DMS79 treated with DMSO at 0.1 percent for 48 hours (cell line): Measurements from ENCODE around the gene ZNF296.

Experiments used
- DNase-seq: peaks from one replicate; lab custom pipeline; 2025; lab: John Stamatoyannopoulos, UW

ZNF296 gene

DNA sequence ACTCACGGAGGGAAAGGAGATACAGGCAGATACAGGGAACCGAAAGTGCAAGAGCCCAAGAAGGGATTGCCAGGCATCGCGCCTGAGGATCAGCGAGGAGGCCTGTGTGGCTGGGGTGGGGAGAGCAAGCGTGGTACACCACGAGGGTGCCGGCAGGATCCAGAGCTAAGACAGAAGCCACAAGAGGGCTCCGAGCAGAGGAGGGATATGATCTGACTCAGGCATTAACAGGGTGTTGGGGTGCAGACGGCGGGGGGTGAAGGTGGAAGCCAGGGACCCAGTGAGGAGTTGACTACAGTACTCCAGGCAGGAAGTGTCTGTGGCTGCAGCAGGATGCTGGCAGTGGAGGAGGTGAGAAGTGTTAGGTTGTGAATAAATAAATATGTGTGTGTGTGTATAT lies 11.3 kb upstream of the ZNF296 start:
- DNase-seq: no peak

DNA sequence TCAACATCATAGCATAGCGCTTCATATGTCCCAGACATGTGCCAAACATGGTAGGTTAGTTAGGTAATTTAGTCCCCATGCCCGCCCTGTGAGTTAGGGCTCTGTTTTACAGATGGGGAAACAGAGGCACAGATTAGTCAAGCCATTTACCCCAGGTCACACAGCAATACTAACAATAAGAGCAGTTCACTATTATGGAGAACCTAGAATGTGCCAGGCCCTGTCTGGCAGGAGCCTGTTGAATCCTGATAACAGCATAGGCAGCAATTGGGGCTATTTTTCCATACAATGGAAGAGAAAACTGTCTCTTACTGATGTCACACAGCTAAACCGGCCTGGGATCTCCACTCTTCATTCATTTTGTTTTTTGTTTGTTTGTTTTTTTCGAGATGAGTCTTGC lies 10.2 kb upstream of the ZNF296 start:
- DNase-seq: no peak

DNA sequence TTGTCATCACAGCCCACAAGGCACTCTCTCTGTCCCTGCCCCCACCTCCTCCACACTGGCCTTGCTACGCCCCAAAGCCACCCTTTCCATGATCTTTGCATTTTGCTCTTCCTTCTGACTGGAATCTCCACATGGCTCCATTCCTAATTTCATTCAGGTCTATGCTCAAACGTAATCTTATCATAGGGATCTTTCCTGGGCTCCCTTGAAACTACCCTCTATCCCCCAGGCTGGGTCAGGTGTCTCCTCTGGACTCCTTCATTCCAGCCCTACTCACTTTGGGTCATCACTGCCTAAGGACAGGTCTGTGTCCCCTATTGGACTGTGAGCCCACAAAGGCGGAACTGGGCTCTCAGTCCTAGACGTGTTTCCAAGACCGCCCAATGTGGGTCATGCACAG lies 5.9 kb upstream of the ZNF296 start:
- no peak for DNase-seq

DNA sequence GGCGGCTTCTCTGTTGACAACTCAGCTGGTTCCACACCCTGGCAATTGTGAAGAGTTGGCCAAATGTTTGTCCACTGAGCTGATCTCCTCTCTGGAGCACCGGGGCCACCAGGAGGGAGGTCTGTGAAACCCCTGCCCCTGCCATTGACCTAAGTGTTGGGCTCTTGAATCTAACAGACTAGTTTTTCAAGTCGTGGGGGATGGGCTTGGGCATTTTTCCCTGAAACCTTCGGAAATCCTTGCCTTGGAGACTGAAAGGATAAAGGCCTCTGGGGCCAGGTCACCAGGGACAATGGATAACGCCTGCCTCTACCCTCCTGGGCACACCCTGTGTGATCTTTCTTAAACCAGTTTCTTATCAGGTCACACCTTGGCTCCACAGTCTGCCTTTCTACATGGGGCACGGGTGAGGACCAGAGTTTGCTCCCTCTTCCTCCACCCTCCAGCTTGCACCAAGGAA lies 3.7 kb upstream of the ZNF296 start:
- DNase-seq: no peak

DNA sequence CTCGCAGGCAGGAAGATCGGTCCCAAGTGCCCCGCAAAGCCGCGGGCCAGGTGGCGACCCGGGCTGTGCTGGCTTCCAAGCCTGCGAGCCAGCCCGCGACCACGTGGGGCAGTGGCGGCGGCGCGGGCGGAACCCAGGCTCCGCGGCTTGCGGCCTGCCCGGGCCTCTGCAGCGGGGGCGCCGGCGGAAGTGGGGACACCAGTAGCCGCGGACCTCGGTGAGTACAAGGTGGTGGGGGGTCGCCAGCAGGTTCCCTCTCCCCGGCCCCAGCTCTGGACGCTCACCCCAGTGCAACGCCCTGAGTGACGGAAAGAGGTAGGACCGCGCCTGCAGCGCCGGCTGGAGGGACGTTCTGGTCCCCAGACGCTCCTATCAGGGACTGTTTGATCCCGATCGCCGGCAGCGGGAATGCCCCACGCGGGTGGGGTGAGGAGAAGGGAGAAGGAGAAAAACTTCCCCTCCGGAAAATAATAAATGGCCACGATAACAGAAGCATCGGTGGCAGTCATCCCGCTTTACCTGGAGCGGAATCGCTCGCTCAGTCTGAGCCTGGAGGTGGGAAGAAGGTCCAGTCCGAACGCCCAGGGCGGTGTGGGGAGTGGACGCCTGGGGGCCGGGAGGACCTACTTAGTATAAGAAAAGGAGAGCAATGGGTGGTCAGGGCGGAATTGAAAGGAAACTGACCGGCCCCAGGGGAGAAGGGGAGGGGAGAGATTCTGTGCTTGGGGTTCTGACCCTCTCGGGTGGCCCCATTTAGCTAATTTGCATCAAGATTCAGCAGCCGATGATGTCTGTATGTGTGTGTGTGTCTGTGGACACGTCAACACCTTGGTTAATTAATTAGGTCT lies 3.0 kb upstream of the ZNF296 start, which contains the start of gene GEMIN7:
TSS of gene GEMIN7 (plus strand) at position 198 of the 848 bp plus-strand sequence. CDS start 10,855 bp downstream, outside the sequence.
- DNase-seq: peak; percentile 59

DNA sequence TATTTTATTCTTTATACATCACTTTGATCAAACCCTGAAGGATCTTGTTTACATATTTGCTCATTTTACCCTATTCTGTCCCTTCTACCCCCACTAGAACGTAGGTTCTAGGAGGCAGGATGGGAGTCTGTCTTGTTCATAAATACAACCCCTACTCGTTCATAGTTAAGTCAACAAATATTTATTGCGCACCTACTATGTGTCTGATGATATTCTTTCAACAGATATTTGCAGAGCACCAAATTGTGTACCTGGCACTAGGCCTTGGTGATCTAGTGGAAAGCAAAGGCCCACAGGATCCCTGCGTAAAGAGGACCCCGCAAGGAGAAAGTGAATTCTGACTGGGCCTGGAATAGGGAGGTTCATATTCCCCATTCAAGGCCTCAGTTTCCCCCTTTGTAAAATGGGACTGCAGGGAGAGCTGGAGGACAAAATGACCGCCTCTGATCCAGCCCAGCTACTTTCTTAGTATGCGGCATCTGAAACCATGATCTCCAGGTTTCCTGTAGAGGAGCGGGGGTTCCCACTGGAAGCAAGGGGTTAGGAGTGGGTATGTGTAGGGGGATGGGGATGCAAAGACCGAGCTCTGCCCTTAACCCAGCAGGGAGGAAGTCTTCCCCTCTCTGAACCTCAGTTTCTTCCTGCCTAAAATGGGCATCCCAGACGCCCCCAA lies 2.2 kb upstream of the ZNF296 start:
- DNase-seq: no peak

DNA sequence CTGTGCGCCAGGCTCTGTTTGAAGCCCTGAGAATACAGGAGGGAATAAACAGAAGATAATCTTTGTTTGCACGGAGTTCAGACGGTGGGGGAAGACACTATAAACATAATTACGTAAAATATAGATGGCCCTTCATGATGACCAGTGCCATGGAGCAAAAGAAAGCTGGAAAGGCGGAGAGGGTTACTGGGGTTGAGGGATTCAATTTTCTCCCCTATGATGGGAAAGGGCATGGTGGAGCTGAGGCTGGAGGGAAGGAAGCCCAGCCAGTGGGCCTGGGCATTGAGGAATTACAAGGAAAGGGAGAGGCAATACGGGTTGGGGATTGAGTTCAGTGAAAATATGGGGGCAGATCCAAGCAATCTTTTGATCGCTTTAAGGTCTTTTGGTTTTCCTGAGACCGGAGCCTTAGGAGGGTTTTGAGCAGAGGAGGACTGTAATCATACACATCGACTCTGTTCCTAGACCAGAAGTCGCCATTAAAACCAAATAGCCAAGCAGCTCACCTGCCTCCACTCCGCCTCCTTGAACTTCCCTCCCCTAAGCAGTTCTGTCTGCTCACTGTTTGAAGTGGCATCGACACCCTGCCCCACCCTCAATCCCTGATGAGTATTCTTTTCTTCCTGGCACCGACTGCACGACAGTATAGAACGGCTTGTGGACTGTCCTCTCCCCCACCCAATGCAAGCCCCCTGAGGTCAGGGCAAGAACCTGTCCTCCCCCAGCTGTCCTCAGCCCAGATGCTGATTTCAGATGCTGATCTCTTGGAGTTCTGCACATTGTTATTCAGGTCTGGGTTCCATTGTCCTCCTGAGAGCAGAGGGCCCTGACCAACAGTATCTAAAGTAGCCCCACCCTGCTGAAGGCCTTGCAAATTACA lies 813 bp upstream of the ZNF296 start:
- no peak for DNase-seq

DNA sequence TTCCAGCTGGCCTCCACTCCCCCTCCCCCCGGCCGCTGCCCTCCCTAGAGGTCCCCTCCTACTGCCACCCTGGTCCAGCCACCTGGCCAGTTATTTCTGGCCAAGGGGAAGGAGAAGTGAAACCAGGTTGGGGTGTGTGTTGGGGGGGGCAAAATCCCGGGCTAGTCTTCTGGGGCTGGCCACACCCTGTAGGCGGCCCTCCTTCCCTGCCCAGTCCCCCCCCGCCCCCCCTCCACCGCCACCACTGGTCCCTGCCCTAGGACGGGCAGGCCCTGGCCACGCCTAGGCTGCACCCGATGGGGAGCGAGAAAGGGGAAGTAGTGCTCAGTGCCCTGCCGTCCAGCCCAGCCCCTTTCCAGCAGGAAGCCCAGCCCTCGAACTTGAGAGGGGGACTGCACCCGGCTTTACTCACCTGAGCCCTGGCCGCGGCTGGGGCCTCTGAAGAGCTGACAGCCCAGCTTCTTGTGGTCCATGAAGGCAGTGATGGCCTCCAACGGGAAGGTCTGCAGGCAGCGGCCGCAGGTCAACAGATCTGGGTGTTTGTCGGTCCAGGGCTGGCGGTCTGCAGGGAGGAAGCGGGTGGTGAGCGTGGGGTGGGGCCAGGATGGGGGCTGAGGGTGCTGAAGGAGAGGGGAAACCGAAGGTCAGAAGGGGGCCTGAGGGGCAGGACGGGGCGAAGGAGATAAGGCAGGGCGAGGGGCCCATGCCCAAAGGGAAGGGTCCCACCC lies 813 bp downstream of the ZNF296 start:
- DNase-seq: peak; percentile 31

DNA sequence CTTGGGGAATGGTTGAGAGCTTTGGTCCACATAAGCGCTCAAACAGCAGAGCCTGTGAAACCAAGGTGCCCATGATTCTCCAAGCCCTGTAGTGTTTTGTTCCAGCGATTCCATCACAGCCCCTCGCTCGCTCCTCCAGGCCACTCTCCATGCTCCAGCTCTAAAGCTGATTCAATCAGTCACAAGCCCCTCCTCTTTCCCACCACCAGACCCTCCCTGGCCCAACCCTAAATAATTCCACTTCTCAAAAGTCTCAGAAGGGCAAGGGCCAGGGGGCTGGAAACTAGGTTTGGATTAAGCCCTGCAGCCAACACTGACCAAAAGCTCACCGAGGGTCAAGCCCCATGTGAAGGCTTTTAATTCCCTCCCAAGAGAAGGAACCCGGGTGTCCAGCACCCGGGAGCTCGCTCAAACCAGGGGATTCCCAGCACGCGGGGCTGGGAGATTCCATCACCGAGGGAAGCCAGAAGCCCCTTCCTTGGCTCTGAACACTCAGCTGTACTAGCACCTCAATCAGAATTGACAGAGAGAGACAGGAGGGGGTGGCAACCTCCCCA lies 1.5 kb downstream of the ZNF296 start:
- DNase-seq: no peak

DNA sequence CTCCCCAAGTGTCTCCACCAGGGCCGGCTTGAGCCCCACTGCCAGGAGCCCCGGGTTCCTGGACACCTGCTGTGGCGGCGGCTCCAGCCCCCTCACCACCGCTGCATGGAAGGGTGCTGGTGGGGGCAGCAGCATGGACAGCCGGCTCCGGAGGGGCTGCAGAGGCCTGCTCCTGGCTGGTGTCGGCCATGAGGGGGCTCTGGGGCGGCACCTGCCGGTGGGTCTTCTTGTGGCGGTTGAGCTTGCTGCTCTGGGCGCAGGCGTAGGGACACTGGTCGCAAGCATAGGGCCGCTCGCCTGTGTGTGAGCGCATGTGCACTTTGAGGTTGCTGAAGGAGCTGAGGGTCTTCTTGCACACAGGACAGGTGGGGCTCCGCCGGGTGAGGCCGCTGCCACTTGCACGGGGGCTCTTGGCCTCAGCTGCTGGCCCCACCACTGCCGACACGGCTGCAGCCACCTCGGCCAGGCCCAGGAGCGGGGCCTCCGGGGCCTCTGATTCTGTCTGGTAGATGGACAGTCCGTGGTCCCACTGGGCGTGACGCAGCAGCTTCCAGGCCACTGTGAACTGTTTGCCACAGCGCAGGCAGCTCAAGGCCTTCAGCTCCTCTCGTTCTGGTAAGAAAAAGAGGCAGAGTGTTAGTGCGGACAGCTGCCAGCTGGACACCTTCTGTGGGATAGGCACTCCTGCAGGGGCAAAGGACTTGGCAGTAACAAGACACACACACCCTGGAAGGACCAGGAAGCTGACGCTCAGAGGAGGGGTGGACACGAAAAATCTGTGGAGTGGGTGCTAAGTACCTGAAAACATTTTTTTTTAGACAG lies 4.1 kb downstream of the ZNF296 start:
- DNase-seq: no peak

DNA sequence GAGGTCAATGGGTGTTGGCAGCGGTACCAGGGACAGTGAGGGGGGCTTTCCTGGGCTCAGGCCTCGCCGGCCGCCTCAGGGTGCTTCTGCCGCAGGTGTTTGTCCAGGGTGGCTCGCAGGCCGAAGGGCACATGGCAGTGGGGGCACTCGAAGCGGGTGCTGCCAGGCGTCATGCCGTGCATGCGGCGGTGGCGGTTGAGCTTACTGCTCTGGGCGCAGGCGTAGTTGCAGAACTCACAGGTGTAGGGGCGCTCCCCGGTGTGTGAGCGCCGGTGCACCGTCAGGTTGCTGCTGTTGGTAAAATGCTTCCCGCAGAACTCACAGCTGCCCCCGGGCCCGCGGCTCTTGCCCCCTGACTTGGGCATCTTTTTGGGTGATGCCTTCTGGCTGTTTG lies 4.7 kb downstream of the ZNF296 start:
- no peak for DNase-seq

DNA sequence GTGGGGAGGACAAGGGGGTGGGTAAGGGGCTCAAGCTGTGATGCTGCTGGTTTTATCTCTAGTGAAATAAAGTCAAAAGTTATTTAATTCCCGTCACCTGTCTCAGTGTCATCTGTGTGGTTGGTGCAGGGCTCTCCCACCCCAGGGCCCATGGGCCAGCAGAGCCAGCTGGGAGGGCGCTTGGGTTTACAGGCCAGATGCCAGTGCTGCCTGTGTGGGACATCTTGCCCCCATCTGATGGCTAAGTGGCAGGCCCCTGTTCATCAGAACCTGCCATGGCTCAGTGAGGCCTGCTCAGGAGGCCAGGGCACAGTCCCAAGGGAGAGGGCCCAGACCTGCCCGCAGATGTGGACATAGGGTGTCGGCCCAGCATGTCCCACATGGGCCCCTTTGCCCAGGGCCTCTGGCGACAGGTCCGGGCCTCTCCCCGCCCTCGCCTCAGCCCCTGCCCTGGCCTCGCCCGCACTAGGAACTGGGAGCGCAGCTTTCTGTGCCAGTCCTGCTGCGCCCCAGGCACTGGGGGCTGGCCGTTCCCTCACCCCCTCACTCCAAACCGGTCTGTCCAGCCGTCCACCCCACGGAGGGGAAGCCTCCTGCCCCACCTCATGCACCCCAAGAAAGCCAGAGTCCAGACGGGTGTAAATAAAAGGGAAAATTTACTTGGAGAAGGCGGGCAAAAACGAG lies 5.3 kb downstream of the ZNF296 start:
- no peak for DNase-seq

DNA sequence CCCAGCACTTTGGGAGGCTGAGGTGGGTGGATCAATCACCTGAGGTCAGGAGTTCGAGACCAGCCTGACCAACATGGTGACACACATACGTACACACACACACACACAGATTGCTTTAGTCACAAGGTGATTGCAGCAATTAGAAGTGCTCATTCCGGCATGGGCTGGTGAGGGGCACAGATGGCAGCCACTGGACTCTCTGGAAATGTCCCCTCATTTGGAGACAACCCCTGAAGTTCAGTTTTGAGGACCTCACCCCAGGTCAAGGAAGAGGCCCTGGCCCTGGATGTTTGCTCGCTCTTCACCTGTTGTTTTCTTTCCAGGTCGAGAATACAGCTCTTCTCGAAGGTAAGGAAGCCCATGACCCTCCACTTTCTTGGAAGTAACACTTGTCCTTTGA lies 6.1 kb downstream of the ZNF296 start:
- DNase-seq: no peak

DNA sequence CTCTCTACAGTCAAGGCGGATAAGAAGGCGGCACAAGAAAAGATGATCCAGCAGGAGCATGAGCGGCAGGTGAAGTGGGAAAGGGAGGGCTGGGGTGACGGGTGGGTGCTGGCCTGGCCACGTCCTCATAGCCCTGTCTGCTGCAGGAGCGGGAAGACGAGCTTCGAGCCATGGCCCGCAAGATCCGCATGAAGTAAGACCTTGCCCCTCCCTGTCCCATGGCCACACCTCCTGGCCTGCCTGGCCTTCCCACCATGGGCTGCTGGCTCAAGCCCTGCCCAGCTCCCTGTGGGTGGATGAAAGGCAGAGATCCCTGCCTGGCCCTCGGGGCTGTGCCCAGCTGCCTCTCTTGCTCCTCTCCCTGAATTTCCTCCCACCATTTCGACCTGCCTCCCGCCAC lies 7.2 kb downstream of the ZNF296 start:
- no peak for DNase-seq

DNA sequence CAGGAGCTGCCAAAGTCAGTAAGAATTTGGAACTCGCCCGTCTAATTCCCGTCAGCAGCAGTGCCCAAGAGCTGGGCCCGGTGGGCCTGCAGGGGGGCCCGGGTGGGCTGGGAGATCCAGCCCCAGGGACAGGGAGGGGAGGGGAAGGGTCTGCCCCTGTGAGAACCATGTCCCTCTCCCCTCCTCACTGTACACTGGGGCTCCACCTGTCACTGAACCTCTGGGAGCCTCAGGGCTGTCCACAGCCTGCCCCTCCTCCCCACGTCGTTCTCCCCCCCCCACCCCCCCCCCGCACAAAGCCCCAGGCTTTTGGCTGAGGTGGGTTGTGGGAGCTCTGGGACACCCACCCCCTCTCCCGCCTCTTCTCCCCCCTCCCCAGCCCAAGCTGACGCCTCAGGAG lies 8.2 kb downstream of the ZNF296 start:
- DNase-seq: no peak

DNA sequence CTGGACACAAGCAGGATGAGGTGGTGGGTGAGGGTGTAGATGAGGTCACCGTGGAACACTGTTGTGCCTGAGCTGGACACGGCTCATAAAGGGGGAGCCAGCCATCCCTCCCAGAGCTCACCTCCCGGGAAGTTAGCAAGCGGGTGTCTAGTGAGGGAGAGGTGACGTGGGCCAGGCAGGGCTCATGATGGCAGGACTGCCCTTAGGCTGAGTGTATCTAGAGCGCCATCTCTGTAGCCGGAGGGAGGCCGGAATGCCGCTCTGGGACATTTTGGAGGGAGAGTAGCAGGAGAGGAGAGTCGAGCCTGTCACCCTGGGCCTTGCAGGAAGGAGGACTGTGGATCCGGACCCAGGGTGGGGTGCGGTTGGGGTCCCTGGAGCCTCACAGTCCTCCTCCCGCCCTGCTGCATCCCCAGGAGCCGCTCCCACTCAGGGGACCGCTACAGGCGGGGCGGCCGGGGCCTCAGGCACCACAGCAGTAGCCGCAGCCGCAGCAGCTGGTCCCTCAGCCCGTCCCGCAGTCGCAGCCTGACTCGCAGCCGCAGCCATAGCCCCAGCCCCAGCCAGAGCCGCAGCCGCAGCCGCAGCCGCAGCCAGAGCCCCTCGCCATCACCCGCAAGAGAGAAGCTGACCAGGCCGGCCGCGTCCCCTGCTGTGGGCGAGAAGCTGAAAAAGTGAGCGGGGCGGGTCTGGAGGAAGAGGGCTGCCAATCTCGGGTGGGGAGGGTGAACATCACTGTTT lies 9.2 kb downstream of the ZNF296 start:
- no peak for DNase-seq

DNA sequence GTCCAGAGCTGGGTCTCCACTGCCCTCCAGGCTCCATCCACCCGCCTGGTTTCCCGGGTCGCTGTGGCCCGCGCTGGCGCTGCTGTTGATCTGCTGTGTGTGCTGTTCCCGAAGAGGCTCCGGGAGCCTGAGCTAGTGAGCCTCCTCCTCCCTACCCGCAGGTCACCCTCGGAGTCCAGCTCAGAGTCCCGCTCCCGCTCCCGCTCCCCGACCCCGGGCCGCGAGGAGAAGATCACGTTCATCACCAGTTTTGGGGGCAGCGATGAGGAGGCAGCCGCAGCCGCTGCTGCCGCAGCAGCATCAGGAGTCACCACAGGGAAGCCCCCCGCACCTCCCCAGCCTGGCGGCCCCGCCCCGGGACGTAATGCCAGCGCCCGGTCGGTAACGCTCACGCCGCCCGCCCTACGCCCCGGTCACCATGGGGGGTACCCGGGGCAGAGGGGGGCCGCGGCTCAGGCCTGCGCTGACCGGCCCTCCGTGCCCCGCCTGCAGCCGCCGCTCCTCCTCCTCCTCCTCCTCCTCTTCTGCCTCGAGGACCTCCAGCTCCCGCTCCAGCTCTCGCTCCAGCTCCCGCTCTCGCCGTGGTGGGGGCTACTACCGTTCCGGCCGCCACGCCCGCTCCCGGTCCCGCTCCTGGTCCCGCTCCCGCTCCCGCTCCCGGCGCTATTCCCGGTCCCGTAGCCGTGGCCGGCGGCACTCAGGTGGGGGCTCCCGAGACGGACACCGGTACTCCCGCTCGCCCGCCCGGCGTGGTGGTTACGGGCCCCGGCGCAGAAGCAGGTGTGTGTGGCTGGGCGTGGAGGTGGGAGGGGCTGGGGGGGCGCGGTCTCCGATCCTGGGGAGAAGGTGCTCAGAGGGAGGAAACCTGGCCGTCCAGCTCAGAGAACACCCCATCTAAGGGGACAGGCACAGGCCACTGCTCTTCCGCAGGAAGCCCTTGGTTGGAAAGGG lies 12.2 kb downstream of the ZNF296 start:
- no peak for DNase-seq

DNA sequence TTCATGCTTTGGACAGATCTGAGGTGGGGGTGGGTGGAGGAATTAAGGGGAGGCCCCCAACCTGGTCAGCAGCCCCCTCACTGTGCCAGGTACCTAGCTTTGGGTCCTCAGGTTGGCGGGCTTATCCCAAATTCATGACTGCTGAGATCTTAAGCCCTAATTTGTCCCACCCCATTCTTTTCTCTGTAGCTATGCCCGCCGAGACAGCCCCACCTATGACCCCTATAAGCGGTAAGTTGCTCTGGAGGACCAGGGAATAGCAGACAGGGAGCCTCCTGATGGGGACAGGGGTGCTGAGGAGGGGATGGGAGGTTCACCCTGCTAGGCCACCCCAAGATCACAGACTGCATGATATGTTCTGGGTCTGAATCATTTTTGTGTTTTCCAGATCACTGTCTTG lies 14.3 kb downstream of the ZNF296 start:
- DNase-seq: no peak
